Posterior cingulate gyrus (tissue), 11 donors: ENCODE results near the gene RGMA.

Experiments
- DNase-seq, 10 donors: peaks; one replicate each; pipeline versions ENCODE4 v3.0.0 to v3.0.0-alpha.2; 2020 to 2021; ENCODE audit warnings: mixed read lengths in 3 of 10
- intact Hi-C: fragments of 100-400 bp; cut with DNase I; formaldehyde crosslinking; loops from one replicate; pipeline ENCODE4 v1.15.1; 2023

RGMA gene

DNA sequence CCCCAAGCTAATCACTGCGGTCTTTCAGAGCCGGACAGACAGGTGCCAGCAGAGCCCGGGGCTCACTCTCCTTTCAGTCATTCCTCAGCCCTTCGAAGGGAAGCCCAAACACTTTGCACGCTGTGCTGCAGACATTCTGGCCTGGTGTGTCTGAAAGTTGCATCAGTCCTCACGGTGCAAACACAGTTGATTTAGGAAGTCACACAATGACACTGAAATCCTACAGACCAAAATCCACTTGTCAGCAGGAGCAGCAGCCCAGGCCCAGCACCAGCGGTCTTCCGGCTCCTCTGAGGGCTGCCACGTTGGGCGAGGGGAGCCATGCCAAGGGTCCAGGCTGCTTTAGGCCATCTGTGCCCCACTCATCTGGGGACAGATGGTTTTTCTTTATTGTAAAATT lies 61.6 kb downstream of the RGMA start:
- intact Hi-C loops = loop anchor here (5.0 kb wide), 1 partner anchor 230 kb away; no protein-coding TSS in a partner anchor
- DNase-seq = peak in 1 of 10 donors; percentile 39

DNA sequence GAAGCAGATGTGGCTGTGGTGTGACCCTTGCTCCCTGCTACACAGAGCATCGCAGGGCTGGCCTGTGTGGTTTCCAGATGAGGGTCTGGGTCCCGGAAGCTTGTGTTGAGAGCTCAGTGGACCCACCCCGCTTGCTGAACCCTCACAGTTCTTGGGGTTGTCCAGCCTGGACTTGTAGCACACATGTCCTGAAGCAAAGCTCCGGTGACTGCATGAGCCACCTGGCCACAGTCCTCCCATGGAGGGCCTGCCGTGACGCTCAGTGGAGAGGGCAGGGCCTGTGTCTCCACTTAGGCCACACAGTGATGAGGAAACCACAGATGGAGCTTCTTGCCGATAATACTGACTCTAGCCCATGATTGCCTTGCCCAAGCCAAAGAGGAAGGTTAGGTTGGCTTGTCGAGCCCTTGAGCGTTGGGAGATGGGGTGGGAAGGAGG lies 62.6 kb downstream of the RGMA start:
- intact Hi-C loops = loop anchor here (5.0 kb wide), 1 partner anchor 229 kb away; no protein-coding TSS in a partner anchor
- DNase-seq = peak in 2 of 10 donors; percentile 26 to 76

DNA sequence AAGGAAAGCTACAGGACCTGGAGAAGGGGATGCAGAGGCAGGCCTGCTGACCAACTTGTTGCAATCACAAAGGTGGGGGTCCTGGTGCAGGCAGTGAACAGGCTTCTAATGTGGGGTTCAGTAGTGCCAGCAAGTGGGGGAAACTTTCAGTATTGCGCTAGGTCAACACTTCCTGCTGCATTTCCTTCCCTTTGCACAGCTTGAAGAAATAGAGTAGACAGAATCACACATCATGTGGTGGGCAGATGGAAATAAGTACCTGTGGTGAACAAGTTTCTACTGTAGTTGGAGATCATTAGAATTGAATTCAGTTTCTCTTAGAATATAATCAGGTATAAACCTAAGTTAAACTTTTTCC lies 63.4 kb downstream of the RGMA start:
- peak in 1 of 10 donors; percentile 33 for DNase-seq
- intact Hi-C loops = loop anchor here (5.0 kb wide), 1 partner anchor 228 kb away; no protein-coding TSS in a partner anchor

DNA sequence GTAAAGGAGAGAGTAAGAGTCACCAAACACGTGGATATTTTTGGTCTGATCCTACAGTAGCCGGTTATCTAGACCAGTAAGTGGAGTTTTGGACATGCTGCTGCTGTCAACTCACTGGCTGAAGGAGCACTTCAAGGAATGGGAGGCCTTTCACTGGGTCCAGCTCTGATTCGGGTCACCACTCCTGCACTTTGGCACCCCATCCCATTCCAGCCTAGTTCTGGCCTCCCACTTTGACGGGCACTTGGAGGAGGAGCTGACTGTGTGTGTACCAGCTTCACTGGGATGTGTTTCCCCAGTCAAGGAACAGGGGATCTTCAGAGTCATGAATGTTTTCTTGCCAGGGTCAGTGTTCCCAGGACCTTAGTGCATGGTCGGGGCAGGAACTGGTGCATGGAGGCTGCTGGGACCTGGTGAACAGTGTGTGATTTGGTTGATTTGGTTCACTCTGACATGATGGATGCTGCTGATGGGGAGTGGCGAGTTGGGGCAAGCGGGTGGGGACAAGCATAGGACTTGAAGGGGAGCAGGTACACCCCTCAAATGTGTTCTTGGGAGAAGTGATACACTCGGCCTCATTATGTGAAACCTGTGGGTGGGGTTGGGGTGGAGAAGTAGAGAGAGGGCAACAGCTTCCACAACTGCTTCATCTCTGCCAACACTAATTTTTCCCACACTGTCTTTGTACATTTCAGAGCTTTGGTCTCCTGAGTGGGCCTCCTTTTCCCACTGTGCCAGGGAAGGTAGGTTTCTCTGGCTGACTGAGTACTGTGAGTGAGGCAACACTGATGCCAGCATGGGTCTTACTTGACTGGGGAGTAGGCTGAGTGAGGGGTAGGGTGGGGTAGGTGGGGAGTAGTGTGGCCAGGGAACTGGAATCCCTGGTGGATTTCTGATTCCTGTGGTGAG lies 64.0 kb downstream of the RGMA start:
- intact Hi-C loops = loop anchor here (5.0 kb wide), 1 partner anchor 228 kb away; no protein-coding TSS in a partner anchor
- DNase-seq = no peak

DNA sequence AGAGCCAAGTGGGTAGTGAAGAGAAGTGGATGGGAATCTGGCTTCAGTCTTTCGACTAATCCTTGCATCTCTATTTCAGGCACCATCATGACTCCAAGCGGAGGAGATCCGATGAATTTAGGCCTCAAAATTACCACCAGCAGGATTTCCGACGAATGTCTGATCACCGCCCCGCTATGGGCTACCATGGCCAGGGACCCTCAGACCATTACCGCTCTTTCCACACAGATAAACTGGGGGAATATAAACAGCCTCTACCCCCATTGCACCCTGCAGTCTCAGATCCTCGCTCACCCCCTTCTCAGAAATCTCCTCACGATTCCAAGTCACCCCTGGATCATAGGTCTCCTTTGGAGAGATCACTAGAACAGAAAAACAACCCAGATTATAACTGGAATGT lies 64.7 kb downstream of the RGMA start:
- no peak for DNase-seq
- intact Hi-C loops = no loop called here

DNA sequence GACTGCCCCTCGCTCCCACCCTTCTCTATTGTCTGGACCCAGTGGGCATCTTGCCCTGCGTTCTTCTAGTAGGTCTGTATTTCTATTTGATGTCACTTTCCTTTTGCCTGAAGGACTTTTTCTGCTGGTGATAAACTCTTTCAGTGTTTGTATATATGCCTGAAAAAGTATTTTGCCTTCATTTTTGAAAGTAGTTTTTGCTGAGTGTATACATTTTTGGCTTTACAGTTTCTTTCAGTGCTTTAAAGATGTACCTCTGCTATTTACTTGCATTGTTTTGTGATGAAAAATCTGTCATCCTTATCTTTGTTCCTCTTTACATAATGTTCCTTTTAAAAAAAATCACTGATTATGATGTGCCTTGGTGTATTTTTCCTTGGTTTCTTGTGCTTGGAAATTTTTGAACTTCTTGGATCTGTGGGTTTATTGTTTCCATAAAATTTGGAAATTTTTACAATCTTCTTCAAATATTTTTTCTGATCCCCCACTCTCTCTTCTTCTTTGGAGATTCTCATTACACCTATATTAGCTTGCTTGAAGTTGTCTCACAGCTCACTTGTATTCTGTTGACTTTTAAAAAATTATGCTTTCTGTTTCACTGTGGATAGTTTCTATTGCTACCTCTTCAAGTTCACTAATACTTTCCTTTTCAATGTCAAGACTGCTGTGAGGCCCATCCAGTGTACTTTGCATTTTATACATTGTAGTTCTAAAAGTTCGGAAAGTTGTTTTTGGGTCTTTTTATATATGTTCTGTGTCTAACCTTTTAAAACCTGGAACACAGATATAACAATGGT lies 67.8 kb downstream of the RGMA start:
- intact Hi-C loops = no loop called here
- no peak for DNase-seq

DNA sequence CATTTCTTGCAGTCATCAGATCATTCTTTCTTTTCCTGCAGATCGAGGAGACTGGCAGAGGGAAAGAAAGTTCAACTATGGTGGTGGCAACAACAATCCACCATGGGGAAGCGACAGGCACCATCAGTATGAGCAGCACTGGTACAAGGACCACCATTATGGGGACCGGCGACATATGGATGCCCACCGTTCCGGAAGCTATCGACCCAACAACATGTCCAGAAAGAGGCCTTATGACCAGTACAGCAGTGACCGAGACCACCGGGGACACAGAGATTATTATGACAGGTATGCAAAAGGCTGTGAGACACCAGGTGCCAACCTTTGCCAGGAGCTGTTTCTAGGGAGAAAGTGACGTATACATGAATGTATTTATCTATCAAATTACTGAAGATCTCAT lies 69.0 kb downstream of the RGMA start:
- intact Hi-C loops = loop anchor here (10.0 kb wide), 1 partner anchor 95 kb away; no protein-coding TSS in a partner anchor
- DNase-seq = no peak

DNA sequence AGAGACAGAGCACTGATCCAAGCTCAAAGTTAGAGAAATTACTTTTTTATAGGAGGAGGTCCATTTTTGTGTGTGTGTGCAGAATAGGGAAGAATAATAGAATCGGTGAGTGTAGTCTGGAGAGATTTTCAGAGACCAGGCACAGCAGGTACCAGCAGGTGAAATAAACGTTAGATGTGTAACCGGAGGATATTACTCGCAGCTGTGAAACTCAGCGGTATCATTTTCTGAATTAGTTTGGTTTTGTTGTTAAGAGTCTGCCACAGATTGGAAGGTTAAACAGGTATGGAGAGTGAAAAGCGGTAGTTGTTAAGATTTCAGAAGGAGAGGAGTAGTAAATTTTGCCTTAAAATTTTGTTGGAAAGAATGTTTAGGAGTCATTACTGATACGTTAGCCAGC lies 69.9 kb downstream of the RGMA start:
- intact Hi-C loops = loop anchor here (10.0 kb wide), 1 partner anchor 94 kb away; no protein-coding TSS in a partner anchor
- DNase-seq = no peak

DNA sequence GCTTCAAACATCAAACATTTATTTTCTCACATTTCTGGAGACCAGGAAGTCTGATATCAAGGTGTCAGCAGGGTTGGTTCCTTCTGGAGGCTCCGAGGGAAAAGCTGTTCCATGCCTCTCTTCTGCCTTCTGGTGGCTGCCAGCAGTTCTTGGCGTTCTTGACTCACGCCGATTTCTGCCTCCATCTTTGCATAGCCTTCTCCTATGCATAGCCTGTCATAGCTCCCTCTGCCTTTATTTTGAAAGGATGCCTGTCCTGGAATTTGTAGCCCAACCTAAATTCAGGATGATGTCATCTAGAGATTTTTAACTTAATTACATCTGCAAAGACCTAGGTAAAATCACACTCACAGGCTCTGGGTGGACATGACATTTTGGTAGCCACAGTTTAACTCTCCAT lies 70.4 kb downstream of the RGMA start:
- peak in 1 of 10 donors; percentile 90 for DNase-seq

DNA sequence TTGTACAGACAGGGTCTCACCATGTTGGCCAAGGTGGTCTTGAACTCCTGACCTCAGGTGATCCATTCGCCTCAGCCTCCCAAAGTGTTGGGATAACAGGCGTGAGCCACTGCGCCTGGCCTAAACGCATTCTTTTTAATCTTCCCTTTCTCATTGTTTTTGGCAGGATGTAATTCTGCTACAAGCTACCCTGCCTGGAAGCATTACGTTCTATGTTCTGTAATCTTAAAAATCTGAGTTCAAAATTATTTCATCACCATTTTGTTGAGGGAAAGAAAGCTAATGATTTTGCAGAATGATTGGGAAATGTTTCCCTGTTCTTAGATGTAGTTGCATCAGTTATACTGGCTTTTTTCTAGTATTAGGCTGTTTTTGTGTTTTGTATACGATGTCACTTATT lies 71.5 kb downstream of the RGMA start:
- intact Hi-C loops = loop anchor here (10.0 kb wide), 1 partner anchor 93 kb away; no protein-coding TSS in a partner anchor
- no peak for DNase-seq

More for the DNA sequence above, 70.4 kb downstream of the RGMA start:
- intact Hi-C loops = loop anchor here (10.0 kb wide), 1 partner anchor 94 kb away; no protein-coding TSS in a partner anchor

DNA sequence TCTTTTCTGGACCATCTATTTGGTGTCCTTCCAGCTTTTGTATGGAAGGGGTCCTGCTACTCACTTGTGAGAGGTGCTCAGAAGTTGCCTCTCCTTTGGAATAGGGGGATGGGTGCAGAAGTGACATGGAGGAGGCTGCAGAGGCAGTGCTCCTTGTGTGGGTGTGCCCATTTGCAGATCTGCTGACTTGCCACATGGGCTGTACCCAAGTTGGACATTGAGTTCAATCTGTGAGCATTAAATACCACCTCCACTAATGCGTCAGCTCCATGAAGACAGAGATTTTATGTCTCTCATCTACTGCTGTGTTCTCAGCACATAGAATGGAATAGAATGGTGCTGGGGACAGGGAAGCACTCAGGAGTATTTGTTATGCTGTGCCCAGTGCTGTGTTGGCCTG lies 76.2 kb downstream of the RGMA start:
- intact Hi-C loops = loop anchor here (10.0 kb wide), 1 partner anchor 88 kb away; no protein-coding TSS in a partner anchor
- no peak for DNase-seq

DNA sequence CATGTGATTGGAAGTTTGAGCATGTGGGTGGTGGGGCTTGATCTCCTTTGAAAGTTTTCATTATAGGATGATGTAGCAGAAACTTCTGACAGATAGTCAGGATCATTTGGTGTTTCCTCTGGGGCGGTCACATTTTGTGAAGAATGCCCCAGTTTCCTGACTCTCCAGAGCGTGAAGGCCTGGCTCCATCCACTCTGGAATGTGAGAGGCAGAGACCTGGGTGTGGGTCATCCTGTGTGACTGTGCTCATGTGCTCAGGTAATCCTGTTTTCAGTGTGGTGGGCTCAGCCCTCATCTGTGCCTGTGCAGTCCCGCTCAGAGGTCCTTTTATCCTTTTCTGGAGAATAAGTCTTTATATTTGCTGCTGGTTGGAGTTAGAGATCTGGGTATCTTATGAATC lies 81.0 kb downstream of the RGMA start:
- intact Hi-C loops = no loop called here
- no peak for DNase-seq

DNA sequence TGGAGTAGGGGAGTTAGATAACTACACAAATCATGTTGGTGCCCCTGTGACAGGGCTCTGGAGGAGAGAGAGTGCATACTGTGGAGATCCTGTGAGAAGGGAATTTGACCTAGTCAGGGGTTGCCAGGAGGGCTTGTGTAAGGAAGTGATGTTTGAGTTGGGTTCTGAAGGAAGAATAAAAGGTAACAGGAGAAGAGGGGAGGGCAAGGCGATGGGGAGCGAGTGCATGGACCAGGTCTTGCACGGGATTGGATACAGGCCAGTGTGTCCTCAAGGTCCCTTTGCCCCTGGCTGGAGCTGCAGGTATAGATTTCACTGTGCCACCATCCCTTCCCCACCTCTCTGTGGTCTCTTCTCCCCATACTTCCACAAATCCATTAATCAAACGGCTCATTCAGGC lies 83.9 kb downstream of the RGMA start:
- DNase-seq = no peak
- intact Hi-C loops = no loop called here

DNA sequence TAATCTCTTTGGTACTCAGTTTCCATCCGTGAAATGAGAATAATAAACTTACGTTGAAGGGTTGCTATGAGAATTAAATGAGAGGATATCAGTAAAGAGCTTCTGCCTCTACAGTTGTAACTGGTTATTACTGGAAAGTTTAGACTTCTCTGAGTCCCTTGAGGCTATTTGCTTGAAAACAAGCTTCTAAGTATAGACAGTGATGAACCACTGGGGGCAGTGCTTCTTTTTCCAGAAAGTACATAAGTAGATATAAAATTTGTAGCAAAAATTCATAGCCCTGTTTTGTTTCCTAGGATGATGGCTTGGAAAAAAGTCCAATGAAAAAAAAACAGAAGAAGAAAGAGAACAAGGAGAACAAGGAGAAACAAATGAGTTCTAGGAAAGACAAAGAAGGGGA lies 87.1 kb downstream of the RGMA start:
- DNase-seq = no peak
- intact Hi-C loops = no loop called here

DNA sequence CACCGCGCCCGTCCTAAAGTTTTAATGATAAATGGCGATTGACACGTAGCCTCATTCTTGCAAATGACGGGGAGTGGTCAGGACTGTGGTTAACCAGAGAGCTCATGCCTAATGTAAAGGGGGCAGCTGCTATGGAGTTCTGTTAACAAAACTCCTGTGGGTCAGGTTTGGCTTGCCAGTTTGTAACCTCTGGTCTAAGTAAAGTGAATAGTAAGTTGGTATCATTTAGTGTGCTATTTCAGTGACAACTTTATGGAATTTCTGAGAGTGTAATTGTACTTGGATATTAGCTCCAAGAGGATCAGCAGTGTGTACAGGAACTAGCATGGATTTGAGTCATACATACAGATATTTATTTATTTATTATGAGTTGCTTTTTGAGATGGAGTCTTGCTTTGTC lies 87.9 kb downstream of the RGMA start:
- no peak for DNase-seq
- intact Hi-C loops = no loop called here

DNA sequence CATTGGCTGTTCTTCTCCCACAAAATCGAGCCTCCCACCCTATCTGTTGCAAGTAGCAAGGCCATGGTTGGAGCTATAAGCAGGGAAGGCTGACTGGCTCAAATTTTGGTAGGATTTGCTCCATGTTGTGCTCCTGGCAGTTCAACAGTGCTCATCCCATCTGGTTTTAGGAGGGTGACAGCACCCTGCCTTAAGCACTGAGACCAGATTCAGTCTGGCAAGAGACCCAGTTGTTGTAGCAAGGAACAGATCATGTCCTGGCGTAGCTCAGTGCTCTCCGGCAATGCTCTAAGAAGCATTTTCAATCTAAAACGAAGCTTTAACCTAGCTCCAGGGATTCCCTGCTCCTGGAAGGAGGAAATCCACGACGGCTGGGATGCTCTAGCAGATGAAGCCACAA lies 91.2 kb downstream of the RGMA start:
- intact Hi-C loops = no loop called here

DNA sequence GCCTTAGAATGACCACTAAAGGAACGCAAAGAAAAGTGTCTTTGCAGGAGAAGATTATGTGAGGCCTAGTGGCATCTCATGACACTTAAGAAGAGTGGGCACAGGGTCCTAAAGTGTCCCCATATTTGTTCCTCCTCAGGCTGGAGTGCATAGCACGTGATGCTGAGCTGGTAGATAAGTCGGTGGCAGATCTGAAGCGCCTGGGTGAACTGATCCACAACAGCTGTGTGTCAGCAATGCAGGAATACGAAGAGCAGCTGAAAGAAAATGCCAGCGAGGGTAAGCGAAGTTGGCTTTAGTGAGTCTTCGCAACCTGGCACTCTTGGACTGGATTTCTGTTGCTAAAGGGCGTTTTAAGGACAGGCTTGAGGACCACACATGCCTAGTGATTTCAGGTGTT lies 96.3 kb downstream of the RGMA start:
- no peak for DNase-seq
- intact Hi-C loops = no loop called here

More for the DNA sequence above, 91.2 kb downstream of the RGMA start:
- DNase-seq = no peak

DNA sequence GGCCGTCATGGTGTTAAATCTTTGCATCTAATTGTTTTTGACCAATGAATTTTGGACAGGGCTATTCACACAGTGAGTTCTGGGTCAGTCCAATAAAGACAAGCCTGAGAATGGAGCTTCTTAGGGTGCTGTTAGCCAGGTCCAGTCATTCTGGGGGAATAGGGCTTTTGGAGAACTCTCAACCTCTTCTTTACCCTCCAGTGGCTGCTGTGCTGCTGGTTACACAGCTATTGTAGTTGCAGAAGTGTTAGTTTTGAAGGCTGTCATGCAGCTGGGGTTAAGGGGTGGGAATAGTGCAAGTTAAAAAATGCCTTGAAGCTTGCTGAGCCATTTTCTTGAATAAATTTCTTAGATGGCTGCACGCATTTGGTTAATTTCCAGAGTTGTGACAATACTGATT lies 99.0 kb downstream of the RGMA start:
- DNase-seq = no peak
- intact Hi-C loops = no loop called here

DNA sequence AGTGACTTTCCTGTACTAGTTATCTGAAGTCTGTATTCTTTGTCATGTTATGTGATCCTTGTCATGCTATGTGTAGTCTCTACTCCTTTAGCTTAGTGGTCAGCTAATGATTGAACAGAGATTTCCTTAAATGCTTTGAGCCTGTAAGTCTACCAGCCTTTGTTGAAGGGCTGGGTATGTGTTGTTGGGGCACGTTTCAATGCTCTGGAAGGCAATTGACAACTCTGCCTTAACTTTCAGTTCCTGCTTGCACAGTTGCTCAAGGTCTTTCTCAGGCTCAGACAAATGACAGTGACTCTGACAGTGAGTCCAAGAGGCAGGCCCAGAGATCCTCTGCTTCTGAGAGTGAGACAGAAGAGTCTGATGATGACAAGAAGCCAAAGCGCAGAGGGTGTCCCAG lies 99.5 kb downstream of the RGMA start:
- intact Hi-C loops = no loop called here
- DNase-seq = no peak
